Activated T-helper 1 cell treated with anti-CD3 and anti-CD28 coated beads, Interleukin-12 subunit alpha, Interleukin-12 subunit beta, Interleukin-2, Interleukin-4 antibody, amounts not matched to agents 30 ng/mL and 10 ng/mL and 1 ng/mL, durations not matched to agents 14 hours and 24 hours and 36 hours (primary cell): ENCODE results near the gene RUSC1. TPM values are rescaled to one million over a fixed set of nuclear protein-coding genes. Genes with fewer than 3 reads are reported as not detected.
"Not testable (repeated sequence)": the region's sequence is repeated elsewhere in the genome, so short reads cannot be mapped to it uniquely, and the experiment has no call there.

Experiments used
- DNase-seq: peaks from one replicate; pipeline ENCODE4 v3.0.0; 2021; ENCODE audit warnings: low spot score
- H3K27ac Mint-ChIP-seq: one replicate; pipeline ENCODE4 v1.8.0; 2021; ENCODE audit warnings: mild to moderate bottlenecking, mixed read lengths
- H3K27me3 Mint-ChIP-seq: one replicate; pipeline ENCODE4 v1.8.0; 2022; ENCODE audit warnings: mild to moderate bottlenecking, moderate library complexity, mixed read lengths; ENCODE audit not compliant: insufficient read depth
- H3K36me3 Mint-ChIP-seq: one replicate; pipeline ENCODE4 v1.8.0; 2021; ENCODE audit warnings: low read depth, mixed read lengths
- H3K4me1 Mint-ChIP-seq: one replicate; pipeline ENCODE4 v1.8.0; 2021; ENCODE audit warnings: low read depth, mixed read lengths
- H3K4me3 Mint-ChIP-seq: one replicate; pipeline ENCODE4 v1.8.0; 2021; ENCODE audit warnings: mild to moderate bottlenecking, moderate library complexity, mixed read lengths
- H3K9me3 Mint-ChIP-seq: one replicate; pipeline ENCODE4 v1.8.0; 2021; ENCODE audit warnings: mixed read lengths
- intact Hi-C: fragments of 100-400 bp; cut with micrococcal nuclease; formaldehyde crosslinking; loops from one replicate; pipeline ENCODE4 v1.15.1; 2024
- total RNA-seq: library from RNA; stranded (reverse); gene quantifications from 2 replicates; pipeline ENCODE4 v1.2.3, GENCODE V29; 2022

The RUSC1 gene
- total RNA-seq, 1 donor from 2014 or later, result 28.7 TPM

- intact Hi-C loops, result loop anchor here (2.0 to 10.0 kb wide), 7 partner anchors 113 to 1647 kb away; partner anchors contain the start of genes ARHGEF2, DPM3, ILF2 and MTX1
- H3K36me3 Mint-ChIP-seq, result peaks cover 18% of the 10 kb centered on the region
- peak overlapping the region; percentile 73 for H3K4me3 Mint-ChIP-seq
- DNase-seq, result no peak
- no peaks in the 10 kb centered on the region for H3K27me3 Mint-ChIP-seq
- H3K4me1 Mint-ChIP-seq, result peaks cover 50% of the 10 kb centered on the region
- H3K27ac Mint-ChIP-seq, result no peak overlapping the region
- no peaks in the 10 kb centered on the region for H3K9me3 Mint-ChIP-seq
These were observed 1.2 kb downstream of the RUSC1 start for GRCh38 chr1:155321639-155322503.

- DNase-seq, result no peak
- Mint-ChIP-seq H3K4me1 (peaks cover 50% of the 10 kb centered on the region), H3K27me3 (no peaks in the 10 kb centered on the region), H3K4me3 (peak overlapping the region; percentile 73), H3K9me3 (no peaks in the 10 kb centered on the region), H3K36me3 (peaks cover 15% of the 10 kb centered on the region), H3K27ac (no peak overlapping the region)
- intact Hi-C loops, result loop anchor here (2.0 to 10.0 kb wide), 7 partner anchors 114 to 1648 kb away; partner anchors contain the start of genes ARHGEF2, DPM3, ILF2 and MTX1
These were observed 1.9 kb downstream of the RUSC1 start for GRCh38 chr1:155322571-155322952.

- Mint-ChIP-seq H3K4me3 (peak overlapping the region; percentile 86), H3K9me3 (no peaks in the 10 kb centered on the region), H3K27me3 (no peaks in the 10 kb centered on the region), H3K36me3 (peaks cover 11% of the 10 kb centered on the region), H3K4me1 (peaks cover 49% of the 10 kb centered on the region), H3K27ac (peak overlapping the region; percentile 58)
- intact Hi-C loops, result loop anchor here (1.0 to 10.0 kb wide), 16 partner anchors 15 to 1648 kb away; partner anchors contain the start of genes ARHGEF2, DPM3, ENTREP3 and FDPS
- peak; percentile 83 for DNase-seq
These were observed 2.4 kb downstream of the RUSC1 start for GRCh38 chr1:155322953-155323728.

GRCh38 chr1:155323729-155324036, 3.0 kb downstream of the RUSC1 start:
- no peaks in the 10 kb centered on the region for H3K9me3 Mint-ChIP-seq
- peak; percentile 83 for DNase-seq
- H3K27me3 Mint-ChIP-seq, result no peaks in the 10 kb centered on the region
- intact Hi-C loops, result loop anchor here (1.0 to 10.0 kb wide), 18 partner anchors 15 to 1649 kb away; partner anchors contain the start of genes ARHGEF2, CLK2, DPM3 and ENTREP3
- peaks cover 7% of the 10 kb centered on the region for H3K36me3 Mint-ChIP-seq
- peak overlapping the region; percentile 75 for H3K27ac Mint-ChIP-seq
- H3K4me1 Mint-ChIP-seq, result peaks cover 43% of the 10 kb centered on the region
- H3K4me3 Mint-ChIP-seq, result peak overlapping the region; percentile 86

GRCh38 chr1:155324037-155324716, 3.5 kb downstream of the RUSC1 start:
- peak; percentile 90 for DNase-seq
- H3K27ac Mint-ChIP-seq, result peak overlapping the region; percentile 75
- H3K36me3 Mint-ChIP-seq, result peaks cover 3% of the 10 kb centered on the region
- H3K9me3 Mint-ChIP-seq, result no peaks in the 10 kb centered on the region
- no peaks in the 10 kb centered on the region for H3K27me3 Mint-ChIP-seq
- intact Hi-C loops, result loop anchor here (1.0 to 10.0 kb wide), 8 partner anchors 51 to 1649 kb away; partner anchors contain the start of genes ARHGEF2, CLK2, DPM3 and ILF2
- H3K4me3 Mint-ChIP-seq, result peak overlapping the region; percentile 86
- peaks cover 38% of the 10 kb centered on the region for H3K4me1 Mint-ChIP-seq

GRCh38 chr1:155324717-155325602, 4.3 kb downstream of the RUSC1 start:
- Mint-ChIP-seq H3K27ac (no peak overlapping the region), H3K4me1 (peaks cover 34% of the 10 kb centered on the region), H3K4me3 (peak overlapping the region; percentile 86), H3K36me3 (peaks cover 2% of the 10 kb centered on the region), H3K9me3 (no peaks in the 10 kb centered on the region), H3K27me3 (no peaks in the 10 kb centered on the region)
- DNase-seq, result no peak
- intact Hi-C loops, result loop anchor here (1.0 to 10.0 kb wide), 8 partner anchors 52 to 1650 kb away; partner anchors contain the start of genes ARHGEF2, CLK2, DPM3 and ILF2

- Mint-ChIP-seq H3K36me3 (peaks cover 4% of the 10 kb centered on the region), H3K4me1 (peaks cover 28% of the 10 kb centered on the region), H3K27ac (no peak overlapping the region), H3K4me3 (peak overlapping the region; percentile 86), H3K9me3 (no peaks in the 10 kb centered on the region), H3K27me3 (no peaks in the 10 kb centered on the region)
- DNase-seq, result no peak
- intact Hi-C loops, result loop anchor here (10.0 kb wide), 2 partner anchors 889 to 1651 kb away; partner anchors contain the start of genes ILF2, NPR1 and PMF1
These were observed 4.9 kb downstream of the RUSC1 start for GRCh38 chr1:155325603-155325893.

GRCh38 chr1:155326020-155326526, 5.4 kb downstream of the RUSC1 start:
- intact Hi-C loops, result loop anchor here (10.0 kb wide), 2 partner anchors 889 to 1651 kb away; partner anchors contain the start of genes ILF2, NPR1 and PMF1
- Mint-ChIP-seq H3K9me3 (no peaks in the 10 kb centered on the region), H3K4me3 (peak overlapping the region; percentile 86), H3K36me3 (peaks cover 9% of the 10 kb centered on the region), H3K4me1 (peaks cover 23% of the 10 kb centered on the region), H3K27ac (peak overlapping the region; percentile 65), H3K27me3 (no peaks in the 10 kb centered on the region)
- DNase-seq, result no peak

GRCh38 chr1:155326631-155327037, 5.9 kb downstream of the RUSC1 start:
- Mint-ChIP-seq H3K27me3 (no peaks in the 10 kb centered on the region), H3K27ac (no peak overlapping the region), H3K4me1 (peaks cover 19% of the 10 kb centered on the region), H3K9me3 (no peaks in the 10 kb centered on the region), H3K36me3 (peaks cover 14% of the 10 kb centered on the region), H3K4me3 (no peak overlapping the region)
- no peak for DNase-seq
- intact Hi-C loops, result loop anchor here (10.0 kb wide), 2 partner anchors 888 to 1652 kb away; partner anchors contain the start of genes ILF2, NPR1 and PMF1

- peaks cover 9% of the 10 kb centered on the region for H3K4me1 Mint-ChIP-seq
- no peak overlapping the region for H3K4me3 Mint-ChIP-seq
- peak overlapping the region; percentile 66 for H3K27ac Mint-ChIP-seq
- no peaks in the 10 kb centered on the region for H3K9me3 Mint-ChIP-seq
- peaks cover 14% of the 10 kb centered on the region for H3K36me3 Mint-ChIP-seq
- intact Hi-C loops, result loop anchor here (10.0 kb wide), 2 partner anchors 887 to 1653 kb away; partner anchors contain the start of genes ILF2, NPR1 and PMF1
- DNase-seq, result no peak
- no peaks in the 10 kb centered on the region for H3K27me3 Mint-ChIP-seq
These were observed 7.3 kb downstream of the RUSC1 start for GRCh38 chr1:155327981-155328380.

GRCh38 chr1:155328856-155329255, 8.2 kb downstream of the RUSC1 start:
- intact Hi-C loops, result loop anchor here (10.0 kb wide), 2 partner anchors 886 to 1654 kb away; partner anchors contain the start of genes ILF2, NPR1 and PMF1
- not testable (repeated sequence) for H3K27ac Mint-ChIP-seq, H3K4me3 Mint-ChIP-seq

More at GRCh38 chr1:155328856-155329255, 8.2 kb downstream of the RUSC1 start:
- not testable (repeated sequence) for H3K9me3 Mint-ChIP-seq, H3K4me1 Mint-ChIP-seq, DNase-seq, H3K27me3 Mint-ChIP-seq
- peaks cover 18% of the 10 kb centered on the region for H3K36me3 Mint-ChIP-seq
